Neural cell (in vitro differentiated cells): Measurements from ENCODE around the gene PRTG. TPM values are rescaled to one million over a fixed set of nuclear protein-coding genes. Genes with fewer than 3 reads are reported as not detected.

Experiments used
- H2AFZ ChIP-seq: fragments of 200-600, 300-800 bp; sonication (generic), shearing (Covaris generic); 2 replicates; pipeline ENCODE4 v1.6.0; 2014; ENCODE audit warnings: low read depth, mild to moderate bottlenecking, antibody characterized with exemption, low read length, moderate library complexity
- H3F3A ChIP-seq: fragments of 200-600 bp; shearing (Covaris generic); 2 replicates; pipeline ENCODE4 v1.6.1; 2016; ENCODE audit warnings: mild to moderate bottlenecking, moderate library complexity, mixed read lengths, antibody characterized with exemption, low read length; ENCODE audit not compliant: insufficient read depth, poor library complexity, severe bottlenecking
- H3K27ac ChIP-seq: fragments of 200-600, 300-800 bp; sonication (generic), shearing (Covaris generic); 2 replicates; pipeline ENCODE4 v1.5.1; 2014; ENCODE audit warnings: mild to moderate bottlenecking, low read length, moderate library complexity
- H3K27me3 ChIP-seq: fragments of 300-800, 200-600 bp; sonication (generic), shearing (Covaris generic); 2 replicates; pipeline ENCODE4 v1.6.0; 2014; ENCODE audit warnings: mild to moderate bottlenecking, low read depth, low read length, moderate library complexity; ENCODE audit not compliant: insufficient read depth
- H3K36me3 ChIP-seq: fragments of 300-800, 200-600 bp; sonication (generic), shearing (Covaris generic); 2 replicates; pipeline ENCODE4 v1.5.1; 2014; ENCODE audit warnings: mild to moderate bottlenecking, antibody characterized with exemption, low read length, moderate library complexity; ENCODE audit not compliant: insufficient read depth
- H3K4me2 ChIP-seq: fragments of 300-800, 200-600 bp; sonication (generic), shearing (Covaris generic); 2 replicates; pipeline ENCODE4 v1.6.0; 2014; ENCODE audit warnings: mild to moderate bottlenecking, low read length
- H3K4me3 ChIP-seq: fragments of 300-800, 200-600 bp; sonication (generic), shearing (Covaris generic); 2 replicates; pipeline ENCODE4 v1.5.1; 2014; ENCODE audit warnings: mild to moderate bottlenecking, low read length, moderate library complexity
- H3K79me2 ChIP-seq: fragments of 200-600 bp; shearing (Covaris generic); replicated peaks from 2 replicates; pipeline ENCODE4 v1.6.0; 2014; ENCODE audit warnings: mild to moderate bottlenecking, low read length, moderate library complexity; ENCODE audit not compliant: insufficient read depth
- H3K9ac ChIP-seq: fragments of 300-800, 200-600 bp; sonication (generic), shearing (Covaris generic); 2 replicates; pipeline ENCODE4 v1.6.1; 2016; ENCODE audit warnings: mild to moderate bottlenecking, low read length, mixed read lengths
- H3K9me2 ChIP-seq: fragments of 200-600 bp; shearing (Covaris generic); 2 replicates; pipeline ENCODE4 v1.6.1; 2016; ENCODE audit warnings: mild to moderate bottlenecking, low read length, mixed read lengths; ENCODE audit not compliant: insufficient read depth
- H3K9me3 ChIP-seq: fragments of 200-600, 300-800 bp; sonication (generic), shearing (Covaris generic); 2 replicates; pipeline ENCODE4 v1.6.1; 2016; ENCODE audit warnings: mild to moderate bottlenecking, mixed run types, low read length, moderate library complexity, mixed read lengths
- H4K20me1 ChIP-seq: fragments of 200-600 bp; shearing (Covaris generic); 2 replicates; pipeline ENCODE4 v1.6.1; 2016; ENCODE audit warnings: mild to moderate bottlenecking, mixed run types; ENCODE audit not compliant: insufficient read depth
- EP300 ChIP-seq: fragments of 450-650 bp; conservative IDR thresholded peaks from 2 replicates; pipeline ENCODE4 v1.6.1; 2014; ENCODE audit warnings: antibody characterized with exemption, mild to moderate bottlenecking, moderate library complexity; ENCODE audit not compliant: poor library complexity, severe bottlenecking
- EZH2 ChIP-seq: fragments of 200-600, 300-800 bp; shearing (Covaris generic), sonication (generic); IDR thresholded peaks from 2 replicates; pipeline ENCODE4 v1.6.1; 2014; ENCODE audit warnings: antibody characterized with exemption, low read length, borderline replicate concordance, mild to moderate bottlenecking; ENCODE audit not compliant: insufficient read depth, poor library complexity, severe bottlenecking
- MXI1 ChIP-seq: fragments of 450-650 bp; conservative IDR thresholded peaks from 2 replicates; pipeline ENCODE4 v1.6.1; 2014; ENCODE audit warnings: antibody characterized with exemption, mild to moderate bottlenecking; ENCODE audit not compliant: poor library complexity, severe bottlenecking
- POLR2AphosphoS5 ChIP-seq: IDR thresholded peaks from 2 replicates; pipeline ENCODE4 v1.6.1; 2012
- RAD21 ChIP-seq: fragments of 450-650 bp; conservative IDR thresholded peaks from 2 replicates; pipeline ENCODE4 v1.6.1; 2014; ENCODE audit warnings: antibody characterized with exemption, mild to moderate bottlenecking, moderate library complexity
- SMC3 ChIP-seq: fragments of 450-650 bp; conservative IDR thresholded peaks from 2 replicates; pipeline ENCODE4 v1.6.1; 2014; ENCODE audit warnings: antibody characterized with exemption, mild to moderate bottlenecking, moderate library complexity; ENCODE audit not compliant: poor library complexity
- TAF1 ChIP-seq: IDR thresholded peaks from 2 replicates; pipeline ENCODE4 v1.6.1; 2012; ENCODE audit warnings: low read depth
- polyA plus RNA-seq: library from polyadenylated mRNA; depleted of rRNA; stranded (reverse); fragments of >200 nt; gene quantifications from 2 replicates; pipeline ENCODE4 v1.2.3, GENCODE V29; 2014
- TF ChIP-seq, protein P1 (sequence below): IDR thresholded peaks from 2 replicates; pipeline ENCODE4 v1.6.1; 2012; ENCODE audit warnings: borderline replicate concordance
- TF ChIP-seq, protein P2 (sequence below): fragments of 450-650 bp; IDR thresholded peaks from 2 replicates; pipeline ENCODE4 v1.5.1; 2014; ENCODE audit warnings: antibody characterized with exemption, mild to moderate bottlenecking, moderate library complexity; ENCODE audit not compliant: poor library complexity, severe bottlenecking

The PRTG gene
- polyA plus RNA-seq, 1 donor from 2014 or later, result 3.8 TPM

DNA sequence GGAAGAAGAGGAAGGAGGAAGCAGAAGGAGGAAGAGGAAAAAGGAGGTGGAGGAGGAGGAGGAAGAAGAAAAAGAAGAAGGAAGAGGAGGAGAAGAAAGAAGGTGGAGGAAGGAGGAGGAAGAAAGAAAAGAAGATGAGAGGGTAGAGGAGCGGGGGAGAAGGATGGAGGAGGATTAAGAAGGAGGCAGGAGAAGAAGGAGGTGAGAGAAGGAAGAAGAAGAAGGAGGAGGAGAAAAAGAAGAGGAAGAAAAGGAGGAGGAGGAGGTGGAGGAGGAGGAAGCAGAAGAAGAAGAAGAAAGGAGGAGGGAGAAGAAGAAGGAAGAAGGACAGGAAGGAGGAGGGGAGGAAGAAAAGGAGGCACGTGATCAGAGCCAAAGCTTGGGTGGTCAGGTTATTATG lies 37.3 kb upstream of the PRTG start:
- H3K27ac ChIP-seq, result no peak overlapping the region
- H4K20me1 ChIP-seq, result no peaks in the 10 kb centered on the region
- H3F3A ChIP-seq, result no peaks in the 10 kb centered on the region
- TF ChIP-seq, protein P1, sequence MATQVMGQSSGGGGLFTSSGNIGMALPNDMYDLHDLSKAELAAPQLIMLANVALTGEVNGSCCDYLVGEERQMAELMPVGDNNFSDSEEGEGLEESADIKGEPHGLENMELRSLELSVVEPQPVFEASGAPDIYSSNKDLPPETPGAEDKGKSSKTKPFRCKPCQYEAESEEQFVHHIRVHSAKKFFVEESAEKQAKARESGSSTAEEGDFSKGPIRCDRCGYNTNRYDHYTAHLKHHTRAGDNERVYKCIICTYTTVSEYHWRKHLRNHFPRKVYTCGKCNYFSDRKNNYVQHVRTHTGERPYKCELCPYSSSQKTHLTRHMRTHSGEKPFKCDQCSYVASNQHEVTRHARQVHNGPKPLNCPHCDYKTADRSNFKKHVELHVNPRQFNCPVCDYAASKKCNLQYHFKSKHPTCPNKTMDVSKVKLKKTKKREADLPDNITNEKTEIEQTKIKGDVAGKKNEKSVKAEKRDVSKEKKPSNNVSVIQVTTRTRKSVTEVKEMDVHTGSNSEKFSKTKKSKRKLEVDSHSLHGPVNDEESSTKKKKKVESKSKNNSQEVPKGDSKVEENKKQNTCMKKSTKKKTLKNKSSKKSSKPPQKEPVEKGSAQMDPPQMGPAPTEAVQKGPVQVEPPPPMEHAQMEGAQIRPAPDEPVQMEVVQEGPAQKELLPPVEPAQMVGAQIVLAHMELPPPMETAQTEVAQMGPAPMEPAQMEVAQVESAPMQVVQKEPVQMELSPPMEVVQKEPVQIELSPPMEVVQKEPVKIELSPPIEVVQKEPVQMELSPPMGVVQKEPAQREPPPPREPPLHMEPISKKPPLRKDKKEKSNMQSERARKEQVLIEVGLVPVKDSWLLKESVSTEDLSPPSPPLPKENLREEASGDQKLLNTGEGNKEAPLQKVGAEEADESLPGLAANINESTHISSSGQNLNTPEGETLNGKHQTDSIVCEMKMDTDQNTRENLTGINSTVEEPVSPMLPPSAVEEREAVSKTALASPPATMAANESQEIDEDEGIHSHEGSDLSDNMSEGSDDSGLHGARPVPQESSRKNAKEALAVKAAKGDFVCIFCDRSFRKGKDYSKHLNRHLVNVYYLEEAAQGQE, result no peak
- TF ChIP-seq TAF1, result no peak
- TF ChIP-seq MXI1, result no peak
- no peaks in the 10 kb centered on the region for H3K9me2 ChIP-seq
- no peak overlapping the region for H3K4me2 ChIP-seq
- no peak overlapping the region for H2AFZ ChIP-seq
- no peak overlapping the region for H3K4me3 ChIP-seq
- no peak overlapping the region for H3K9ac ChIP-seq
- no peaks in the 10 kb centered on the region for H3K36me3 ChIP-seq
- H3K27me3 ChIP-seq, result no peaks in the 10 kb centered on the region
- no peaks in the 10 kb centered on the region for H3K79me2 ChIP-seq
- no peaks in the 10 kb centered on the region for H3K9me3 ChIP-seq

DNA sequence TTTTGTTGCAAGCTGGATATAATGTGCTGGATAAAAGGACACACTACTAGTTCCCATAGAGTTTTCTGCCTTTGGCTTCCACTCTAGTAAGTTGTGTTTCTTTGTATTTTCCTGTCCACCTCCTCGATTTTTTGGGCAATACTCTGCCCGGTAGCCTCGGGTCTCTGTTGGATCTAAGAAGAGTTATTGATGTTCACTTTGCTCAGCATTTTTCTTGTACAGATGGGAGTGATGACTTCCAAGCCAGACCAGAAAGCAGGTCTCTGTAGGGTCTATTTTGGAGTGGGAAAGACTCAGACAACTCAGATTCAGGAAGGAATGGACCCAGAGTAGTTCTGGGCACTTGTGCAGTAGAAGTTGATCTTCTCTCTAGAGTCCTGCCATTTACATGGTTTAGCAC lies 36.0 kb upstream of the PRTG start:
- TF ChIP-seq RAD21, result no peak
- no peaks in the 10 kb centered on the region for H3K79me2 ChIP-seq
- no peaks in the 10 kb centered on the region for H3K36me3 ChIP-seq
- H3K9me3 ChIP-seq, result no peaks in the 10 kb centered on the region
- H2AFZ ChIP-seq, result no peak overlapping the region
- no peak overlapping the region for H3K4me3 ChIP-seq
- no peak overlapping the region for H3K27ac ChIP-seq
- H3K27me3 ChIP-seq, result no peaks in the 10 kb centered on the region
- no peaks in the 10 kb centered on the region for H3K9me2 ChIP-seq
- no peak overlapping the region for H3K4me2 ChIP-seq
- H3F3A ChIP-seq, result no peaks in the 10 kb centered on the region
- H4K20me1 ChIP-seq, result no peaks in the 10 kb centered on the region
- no peak overlapping the region for H3K9ac ChIP-seq

DNA sequence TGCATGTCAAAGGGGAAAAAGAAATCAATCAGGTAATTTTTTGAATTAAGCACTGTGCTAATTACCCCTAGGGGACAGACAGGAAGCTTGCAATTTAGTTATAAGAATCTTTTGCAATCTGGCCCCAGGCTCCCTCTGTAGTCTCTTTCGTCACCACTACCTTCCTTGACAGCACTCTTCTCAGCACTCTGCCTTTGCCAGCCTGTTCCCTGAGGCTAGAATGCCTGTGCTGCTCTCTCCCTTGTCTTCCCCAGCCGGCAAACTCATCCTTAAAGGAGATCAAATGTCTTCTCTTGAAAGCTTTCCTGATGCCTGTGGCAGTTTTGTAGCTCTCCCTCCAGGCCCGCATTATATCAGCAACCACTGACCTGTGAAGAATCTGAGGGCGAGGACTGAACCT lies 32.4 kb upstream of the PRTG start:
- Histone ChIP-seq H3K9ac (no peak overlapping the region), H4K20me1 (no peaks in the 10 kb centered on the region), H3K9me2 (no peaks in the 10 kb centered on the region), H3K36me3 (no peaks in the 10 kb centered on the region), H3K9me3 (no peaks in the 10 kb centered on the region), H3F3A (no peaks in the 10 kb centered on the region), H3K27ac (no peak overlapping the region), H2AFZ (no peak overlapping the region), H3K79me2 (no peaks in the 10 kb centered on the region), H3K27me3 (no peaks in the 10 kb centered on the region), H3K4me2 (no peak overlapping the region), H3K4me3 (no peak overlapping the region)
- TF ChIP-seq, protein P1, result no peak
- TF ChIP-seq RAD21, result no peak
- TF ChIP-seq TAF1, result no peak
- no peak for TF ChIP-seq EP300
- TF ChIP-seq SMC3, result no peak
- TF ChIP-seq, protein P2, sequence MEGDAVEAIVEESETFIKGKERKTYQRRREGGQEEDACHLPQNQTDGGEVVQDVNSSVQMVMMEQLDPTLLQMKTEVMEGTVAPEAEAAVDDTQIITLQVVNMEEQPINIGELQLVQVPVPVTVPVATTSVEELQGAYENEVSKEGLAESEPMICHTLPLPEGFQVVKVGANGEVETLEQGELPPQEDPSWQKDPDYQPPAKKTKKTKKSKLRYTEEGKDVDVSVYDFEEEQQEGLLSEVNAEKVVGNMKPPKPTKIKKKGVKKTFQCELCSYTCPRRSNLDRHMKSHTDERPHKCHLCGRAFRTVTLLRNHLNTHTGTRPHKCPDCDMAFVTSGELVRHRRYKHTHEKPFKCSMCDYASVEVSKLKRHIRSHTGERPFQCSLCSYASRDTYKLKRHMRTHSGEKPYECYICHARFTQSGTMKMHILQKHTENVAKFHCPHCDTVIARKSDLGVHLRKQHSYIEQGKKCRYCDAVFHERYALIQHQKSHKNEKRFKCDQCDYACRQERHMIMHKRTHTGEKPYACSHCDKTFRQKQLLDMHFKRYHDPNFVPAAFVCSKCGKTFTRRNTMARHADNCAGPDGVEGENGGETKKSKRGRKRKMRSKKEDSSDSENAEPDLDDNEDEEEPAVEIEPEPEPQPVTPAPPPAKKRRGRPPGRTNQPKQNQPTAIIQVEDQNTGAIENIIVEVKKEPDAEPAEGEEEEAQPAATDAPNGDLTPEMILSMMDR, result no peak
- no peak for TF ChIP-seq POLR2AphosphoS5
- TF ChIP-seq EZH2, result no peak
- TF ChIP-seq MXI1, result no peak
